Activated T-cell treated with anti-CD3 and anti-CD28 coated beads for 4 hours (primary cell): Measurements from ENCODE around the gene ESD.
"Not testable (repeated sequence)": the region's sequence is repeated elsewhere in the genome, so short reads cannot be mapped to it uniquely, and the experiment has no call there.

Experiments used
- DNase-seq: peaks from one replicate; pipeline ENCODE4 v3.0.0-alpha.2; 2020

ESD gene, protein sequence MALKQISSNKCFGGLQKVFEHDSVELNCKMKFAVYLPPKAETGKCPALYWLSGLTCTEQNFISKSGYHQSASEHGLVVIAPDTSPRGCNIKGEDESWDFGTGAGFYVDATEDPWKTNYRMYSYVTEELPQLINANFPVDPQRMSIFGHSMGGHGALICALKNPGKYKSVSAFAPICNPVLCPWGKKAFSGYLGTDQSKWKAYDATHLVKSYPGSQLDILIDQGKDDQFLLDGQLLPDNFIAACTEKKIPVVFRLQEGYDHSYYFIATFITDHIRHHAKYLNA

DNA sequence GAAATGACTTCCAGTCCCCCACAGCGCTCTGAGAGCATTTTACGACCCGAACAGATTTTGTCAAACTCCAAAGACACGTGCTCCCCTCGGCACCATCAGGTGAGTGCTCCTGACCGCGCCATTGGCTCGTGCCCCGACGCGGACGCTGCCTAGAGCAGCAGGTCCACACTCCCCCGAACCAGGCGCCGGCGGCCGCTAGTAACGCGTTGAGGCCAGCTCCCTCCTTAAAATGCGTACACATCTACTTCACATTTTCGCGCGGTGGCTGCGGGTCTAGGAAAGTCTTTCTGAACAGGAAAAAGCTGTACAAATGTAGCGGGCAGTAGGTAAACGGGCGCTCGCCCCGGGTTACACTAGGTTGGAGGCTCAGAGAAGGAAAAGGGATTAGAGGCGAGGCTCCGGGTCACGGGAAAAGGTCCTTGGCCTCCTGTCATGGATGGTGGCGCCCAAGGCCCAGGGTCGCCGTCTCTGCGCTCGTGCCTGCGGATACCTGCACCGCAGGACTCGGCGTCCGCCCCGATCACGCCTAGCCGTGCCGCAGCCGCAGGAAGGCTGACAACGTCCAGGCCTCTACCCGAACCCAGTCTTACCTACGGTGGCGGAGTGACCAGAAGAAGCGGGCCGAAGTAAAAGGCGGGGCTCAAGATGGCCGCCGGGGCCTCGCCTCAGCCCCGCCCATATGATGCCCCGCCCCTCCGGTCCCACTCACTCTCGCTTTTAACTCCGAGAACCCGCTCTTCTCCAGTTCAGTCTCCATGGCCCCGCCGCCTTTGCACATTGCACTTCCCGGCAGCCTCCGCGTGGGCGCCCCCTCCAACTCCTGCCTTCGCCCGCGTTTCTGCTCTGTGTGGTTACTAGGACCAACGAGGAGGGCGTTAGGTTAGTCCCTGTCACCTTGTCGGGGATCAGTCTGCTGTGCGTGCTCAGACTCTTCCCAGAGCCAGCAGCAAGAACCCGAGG lies at the start of gene ESD:
TSS of gene ESD (minus strand) at position 647 of the 960 bp plus-strand sequence. CDS start 5,748 bp downstream, outside the sequence.
- peak; percentile 93 for DNase-seq

DNA sequence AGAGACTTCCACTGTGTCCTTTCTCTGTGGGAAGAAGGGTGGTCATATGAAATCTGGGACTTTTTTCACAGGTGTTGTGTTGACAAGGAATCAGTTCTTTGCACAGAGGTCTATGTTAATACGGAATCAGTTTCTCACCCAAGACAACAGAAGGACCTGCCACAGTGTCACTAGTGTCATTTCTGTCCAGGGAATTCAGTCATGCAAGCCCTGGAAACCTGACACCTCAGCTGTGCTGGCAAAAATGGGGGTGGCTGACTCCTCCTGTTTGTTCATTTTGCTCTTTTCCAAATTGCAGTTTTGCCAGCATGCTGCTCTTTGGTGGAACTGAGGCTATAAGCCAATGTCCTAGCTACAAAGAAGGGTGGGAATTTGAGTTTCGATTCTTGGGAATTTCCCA lies 49.8 kb upstream of the ESD start:
- DNase-seq = no peak

DNA sequence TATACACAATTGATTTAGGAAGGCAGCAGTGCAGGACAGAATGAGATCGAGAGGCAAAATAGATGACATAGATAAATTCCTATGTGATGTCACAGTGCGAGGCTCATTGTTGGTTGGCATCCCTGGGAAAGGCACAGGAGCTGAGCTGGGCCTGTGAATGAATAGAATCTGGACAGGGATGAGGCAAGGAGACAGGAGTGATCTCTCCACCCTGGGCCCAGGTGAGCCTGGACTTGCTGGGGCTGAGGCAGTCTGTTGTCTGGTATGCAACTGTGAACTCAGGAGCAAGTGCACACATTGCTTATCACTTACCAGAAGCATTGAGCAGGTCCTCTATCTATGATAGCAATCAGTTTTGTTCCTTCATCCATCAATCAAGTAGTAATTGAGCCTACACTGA lies 48.2 kb upstream of the ESD start:
- DNase-seq = no peak

DNA sequence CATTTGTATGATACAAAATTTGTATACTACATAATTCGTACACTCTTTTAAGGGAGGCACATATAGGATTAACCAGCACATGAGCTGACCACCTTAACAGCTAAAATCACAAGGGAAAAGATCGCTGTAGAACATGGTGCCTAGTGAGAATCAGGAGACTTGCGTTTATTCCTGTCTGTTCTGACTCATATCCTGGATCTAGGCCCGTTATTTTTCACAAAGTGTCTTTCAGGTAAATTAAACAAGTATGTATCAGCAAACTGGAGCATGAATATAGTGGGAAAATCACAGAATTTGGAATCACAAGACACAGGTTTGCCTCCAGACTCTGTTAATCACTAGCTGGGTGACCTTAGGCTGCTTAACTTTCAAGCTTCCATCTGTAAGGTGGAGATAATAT lies 47.5 kb upstream of the ESD start:
- DNase-seq = no peak

DNA sequence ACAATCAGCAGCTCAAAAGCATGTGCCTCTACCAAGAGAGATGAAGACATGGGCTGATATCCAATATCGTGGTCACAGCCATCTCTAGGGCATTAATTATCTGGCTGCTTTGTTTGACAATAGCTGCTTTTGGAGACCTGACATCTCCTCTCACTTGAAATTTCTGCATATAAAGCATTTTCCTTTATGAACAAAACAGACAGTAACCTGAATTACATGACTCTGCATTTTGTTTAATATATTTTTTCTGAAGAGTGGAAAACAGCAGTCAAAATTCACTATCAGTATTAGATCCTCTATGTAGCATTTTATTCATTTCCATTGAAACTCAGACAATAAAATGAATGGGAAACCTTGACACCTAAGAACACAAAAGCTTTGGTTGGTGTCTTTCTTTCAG lies 42.4 kb upstream of the ESD start:
- no peak for DNase-seq

DNA sequence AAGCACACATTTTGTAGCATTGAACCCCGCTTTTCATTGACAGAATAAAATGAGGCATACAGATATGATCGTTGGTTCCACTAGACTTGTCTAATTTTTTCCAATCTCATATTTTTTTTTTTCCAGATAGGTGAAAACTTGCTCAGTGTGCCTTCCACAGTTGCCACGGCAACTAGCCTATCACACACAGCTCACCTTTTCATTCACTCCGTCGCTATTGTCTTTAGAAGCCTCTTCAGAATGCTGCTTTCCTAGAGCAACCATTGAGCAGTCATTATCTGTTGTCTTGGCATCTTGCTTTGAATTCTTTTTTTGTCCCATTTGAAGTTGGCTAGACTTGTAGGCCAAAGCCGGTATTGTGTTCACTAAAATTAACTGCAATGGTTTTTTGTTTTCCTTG lies 37.7 kb upstream of the ESD start:
- DNase-seq = no peak

DNA sequence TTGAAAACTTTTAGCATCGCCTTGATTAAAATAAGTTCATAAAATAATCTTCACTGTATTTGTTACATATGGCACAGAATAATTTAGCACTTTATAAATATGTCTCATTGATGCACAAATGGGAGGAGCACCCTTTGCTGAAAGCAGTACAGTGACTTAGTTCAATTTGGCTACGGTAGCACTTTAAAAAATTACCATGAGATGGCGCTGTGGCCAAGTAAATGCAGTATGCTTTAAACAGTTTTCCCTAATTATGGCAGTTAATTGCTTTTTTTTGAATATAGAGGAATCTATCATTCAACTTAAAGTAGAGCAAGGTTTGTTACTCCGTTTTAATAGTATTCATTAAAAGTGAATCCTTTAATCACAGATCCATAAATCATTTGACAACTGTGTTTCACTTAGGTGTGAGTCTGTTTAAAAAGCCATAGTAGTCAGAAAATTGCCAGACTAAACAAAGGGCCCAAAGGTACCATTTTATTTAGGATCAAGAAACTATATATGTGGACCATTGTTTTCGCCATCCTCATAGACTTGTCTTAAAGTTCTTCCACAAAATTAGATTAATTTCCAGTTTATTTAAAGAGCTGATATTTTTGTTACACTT lies 34.7 kb upstream of the ESD start:
- peak; percentile 9 for DNase-seq

DNA sequence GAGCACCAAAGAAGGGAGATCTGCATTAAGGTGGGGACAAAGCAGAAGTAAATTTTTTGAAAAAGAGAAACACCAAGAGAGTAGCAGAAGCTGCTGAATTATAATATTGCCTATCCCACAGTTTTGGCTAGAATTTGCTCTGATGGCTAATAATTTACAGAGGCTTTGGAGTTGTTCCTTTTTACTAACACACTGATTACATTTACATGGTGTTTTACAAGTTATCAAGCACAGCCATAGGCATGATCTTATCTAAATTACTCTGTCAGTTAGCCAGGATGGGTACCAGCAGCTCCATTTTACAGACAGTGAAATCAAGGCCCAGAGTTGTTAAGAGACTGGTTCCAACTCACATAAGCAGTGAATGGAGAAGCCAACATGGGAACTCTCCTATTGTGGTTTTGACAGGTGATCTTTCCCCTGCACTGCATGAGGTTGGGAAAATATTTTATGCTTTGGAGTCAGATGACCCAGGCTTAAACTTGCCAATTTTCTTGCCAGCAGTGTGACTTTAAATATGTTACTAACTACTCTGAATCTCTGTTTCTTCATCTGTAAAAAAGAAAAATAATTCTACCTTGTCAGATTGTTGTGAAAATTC lies 33.5 kb upstream of the ESD start:
- DNase-seq = no peak

DNA sequence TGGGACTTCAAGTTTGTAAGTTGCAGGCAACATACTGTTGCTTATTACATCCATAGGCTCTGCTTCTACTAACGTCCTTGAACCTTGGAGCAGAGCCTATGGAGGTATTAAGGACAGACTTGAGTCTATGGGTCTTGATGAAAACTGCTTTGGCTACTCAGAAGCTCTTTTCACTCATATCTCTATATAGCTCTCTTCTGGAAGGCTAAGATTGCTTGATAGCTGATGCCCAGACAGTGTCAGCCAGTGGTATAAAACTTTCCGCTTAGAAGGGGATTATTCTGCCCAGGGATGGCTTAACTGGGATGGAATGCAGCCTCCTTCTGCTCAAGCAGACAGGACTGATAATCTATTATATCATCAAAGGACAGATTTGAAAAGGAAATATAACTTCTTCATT lies 25.6 kb upstream of the ESD start:
- DNase-seq = no peak

DNA sequence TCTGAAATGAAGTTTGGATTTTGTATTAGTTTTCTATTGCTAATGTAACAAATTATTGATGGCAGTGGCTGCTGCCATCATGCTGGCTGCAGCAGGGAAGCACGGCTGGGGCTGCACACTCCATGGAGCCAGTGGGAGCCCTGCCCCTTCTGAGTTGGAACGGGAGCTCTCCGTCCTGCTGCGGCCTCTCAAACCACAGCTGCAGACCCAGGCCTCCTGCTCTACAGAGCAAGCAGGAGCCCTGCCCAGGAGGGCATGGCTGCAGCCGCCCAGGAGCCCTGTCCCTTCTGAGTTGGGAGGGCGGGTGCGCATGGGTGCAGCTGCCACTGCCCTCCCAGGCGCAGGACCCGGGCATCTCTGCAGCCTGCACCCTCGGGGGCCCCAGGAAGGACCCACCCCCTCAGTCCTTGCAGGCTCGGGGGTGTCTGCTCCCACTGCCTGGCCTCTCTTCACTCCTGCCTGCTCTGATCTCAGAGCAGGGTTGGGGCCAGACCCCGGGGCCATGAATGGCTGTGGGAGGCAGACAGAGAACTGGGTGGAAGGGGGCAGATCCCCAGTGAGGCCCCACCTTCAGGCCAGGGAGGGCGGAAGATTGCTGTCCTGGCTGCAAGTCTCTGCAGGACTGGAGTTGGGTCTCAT lies 21.0 kb upstream of the ESD start:
- DNase-seq = no peak

DNA sequence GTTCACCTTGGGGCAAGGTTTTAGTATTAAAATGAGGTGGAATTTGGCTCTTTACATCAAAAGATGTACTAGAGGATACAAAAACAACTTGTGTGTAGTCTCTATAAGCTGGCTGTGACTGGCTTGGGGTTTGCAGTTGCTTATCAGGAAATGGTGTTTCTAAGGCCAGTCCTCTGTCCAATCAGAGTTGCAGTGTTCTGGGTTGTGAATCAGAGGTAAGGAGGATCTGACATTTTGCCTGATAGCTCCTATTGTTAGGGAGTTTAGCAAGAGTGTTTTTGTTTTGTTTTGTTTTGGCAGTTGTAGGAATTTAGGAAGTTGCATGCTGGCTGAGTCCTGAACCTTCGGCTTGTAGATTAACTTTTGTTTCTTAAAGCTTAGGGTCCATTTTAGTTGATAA lies 20.1 kb upstream of the ESD start:
- DNase-seq = no peak

DNA sequence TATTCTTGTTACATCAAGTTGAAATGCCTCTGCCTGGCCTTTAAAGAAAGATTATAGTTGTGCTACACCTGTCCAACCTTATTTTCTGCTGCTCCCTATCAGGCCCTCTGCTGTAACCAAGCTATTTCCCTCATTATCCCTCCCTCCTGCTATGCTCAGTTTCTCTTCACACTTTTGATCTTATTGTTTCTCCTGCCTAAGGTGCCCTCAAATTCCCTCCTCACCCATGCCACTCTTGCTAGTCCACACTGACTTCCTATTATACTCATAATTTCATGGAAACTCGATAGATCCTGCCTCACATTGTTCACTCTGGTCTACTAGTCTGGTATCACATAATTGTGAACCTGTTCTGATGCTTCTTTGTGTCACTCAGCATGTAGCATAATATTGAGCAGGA lies 19.4 kb upstream of the ESD start:
- no peak for DNase-seq

DNA sequence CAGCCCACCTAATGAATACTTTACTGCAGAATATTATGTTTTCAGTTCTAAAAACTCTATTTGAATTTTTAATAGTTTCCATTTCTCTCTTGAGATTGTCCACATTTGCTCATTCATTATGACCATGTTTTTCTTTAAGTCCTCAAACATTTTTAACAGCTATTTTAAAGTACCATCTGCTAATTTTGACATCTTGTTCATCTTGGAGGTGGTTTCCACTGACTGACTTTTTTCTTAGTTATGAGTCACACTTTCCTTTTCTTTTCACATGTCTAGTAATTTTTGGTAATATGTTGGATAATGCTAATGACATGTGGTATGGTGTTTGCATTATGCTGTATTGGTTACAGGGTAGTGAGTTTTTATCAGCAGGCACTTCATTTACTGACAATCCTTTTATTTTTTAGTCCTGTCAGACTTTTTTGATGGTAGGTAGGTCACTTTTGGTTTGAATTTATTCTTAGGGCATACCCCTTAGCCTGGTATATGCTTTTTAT lies 15.4 kb upstream of the ESD start:
- no peak for DNase-seq

DNA sequence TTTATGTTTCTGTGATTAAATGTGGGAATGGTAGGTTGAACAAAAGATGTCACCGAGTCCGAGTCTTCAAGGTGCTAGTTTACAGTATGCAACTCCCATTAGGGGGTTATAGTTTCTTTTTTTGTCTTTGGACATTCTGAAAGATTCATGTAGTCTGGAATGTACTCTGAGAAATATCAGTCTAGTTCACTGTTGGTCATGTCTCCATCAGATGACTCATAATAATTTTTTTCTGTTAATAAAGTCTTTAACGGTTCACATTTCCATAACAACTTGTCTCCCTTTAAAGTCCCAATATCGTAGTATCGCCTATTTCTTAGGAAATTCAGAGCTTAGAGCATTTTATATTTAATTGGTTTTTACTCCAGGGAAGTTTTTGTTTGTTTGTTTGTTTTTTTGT lies 13.5 kb upstream of the ESD start:
- DNase-seq = no peak

DNA sequence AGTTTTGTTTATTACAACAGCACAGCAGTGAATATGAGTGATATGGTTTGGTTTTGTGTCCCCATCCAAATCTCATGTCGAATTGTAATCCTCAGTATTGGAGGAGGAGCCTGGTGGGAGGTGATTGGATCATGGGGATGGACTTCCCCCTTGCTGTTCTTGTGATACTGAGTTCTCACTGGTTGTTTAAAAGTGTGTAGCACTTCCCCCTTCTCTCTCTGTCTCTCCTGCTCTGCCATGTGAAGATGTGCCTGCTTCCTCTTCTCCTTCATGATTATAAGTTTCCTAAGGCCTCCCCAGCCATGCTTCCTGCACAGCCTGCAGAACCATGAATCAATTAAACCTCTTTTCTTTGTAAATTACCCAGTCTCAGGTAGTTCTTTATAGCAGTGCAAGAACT lies 8.0 kb upstream of the ESD start:
- not testable (repeated sequence) for DNase-seq

DNA sequence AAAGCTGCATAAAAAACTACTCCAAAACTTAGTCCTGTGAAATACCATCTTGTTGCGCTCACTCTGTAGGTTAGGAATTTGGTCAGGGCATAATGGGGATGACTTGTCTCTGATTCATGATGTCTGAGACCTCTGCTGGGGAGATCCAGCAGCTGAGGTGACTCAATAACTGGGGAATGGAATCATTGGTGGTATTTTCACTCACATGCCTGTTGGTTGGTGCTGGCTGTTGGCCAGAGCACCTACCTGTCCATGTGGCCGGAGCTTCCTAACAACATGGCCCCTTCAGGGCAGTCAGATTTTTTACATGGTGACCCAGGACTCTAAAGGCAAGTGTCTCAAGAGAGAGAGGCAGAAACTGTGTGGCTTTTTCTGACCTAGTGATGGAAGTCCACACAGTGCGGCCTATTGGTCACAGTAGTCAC lies 7.4 kb upstream of the ESD start:
- DNase-seq = no peak

DNA sequence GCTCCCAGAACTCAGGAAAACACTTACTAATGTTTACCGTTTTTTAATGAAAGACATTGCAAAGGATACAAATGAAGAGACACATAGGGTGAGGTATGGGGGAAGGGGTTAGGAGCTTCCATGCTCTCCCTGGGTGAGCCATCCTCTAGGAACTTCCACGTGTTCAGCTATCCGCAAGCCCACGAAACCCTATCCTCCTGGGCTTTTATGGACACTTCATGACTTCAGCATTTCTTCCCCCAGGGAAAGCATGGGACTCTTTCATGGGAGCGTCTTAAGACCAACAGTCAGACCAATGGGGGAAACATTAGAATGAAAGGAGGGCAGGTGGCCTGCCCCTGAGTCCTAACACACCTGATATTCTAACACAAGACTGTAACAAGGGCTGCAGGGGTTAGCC lies 6.6 kb upstream of the ESD start:
- no peak for DNase-seq

DNA sequence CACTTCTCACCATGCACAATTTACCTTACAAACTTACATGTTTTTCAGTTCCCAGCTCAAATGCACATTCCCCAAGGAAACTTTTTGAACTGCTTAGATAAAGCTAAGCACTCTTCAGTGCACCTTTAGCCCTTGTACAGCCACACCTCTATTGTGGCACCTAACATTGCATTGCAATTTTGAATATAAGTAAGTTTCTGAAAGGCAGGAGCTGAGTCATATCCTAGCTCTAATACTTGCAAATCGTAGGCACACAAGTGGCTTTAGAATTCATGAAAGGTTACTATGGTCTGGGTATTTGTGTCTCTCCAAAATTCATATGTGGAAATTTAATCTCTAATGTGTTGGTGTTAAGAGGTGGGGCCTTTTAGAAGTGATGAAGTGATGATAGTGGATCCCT lies 4.9 kb upstream of the ESD start:
- no peak for DNase-seq

DNA sequence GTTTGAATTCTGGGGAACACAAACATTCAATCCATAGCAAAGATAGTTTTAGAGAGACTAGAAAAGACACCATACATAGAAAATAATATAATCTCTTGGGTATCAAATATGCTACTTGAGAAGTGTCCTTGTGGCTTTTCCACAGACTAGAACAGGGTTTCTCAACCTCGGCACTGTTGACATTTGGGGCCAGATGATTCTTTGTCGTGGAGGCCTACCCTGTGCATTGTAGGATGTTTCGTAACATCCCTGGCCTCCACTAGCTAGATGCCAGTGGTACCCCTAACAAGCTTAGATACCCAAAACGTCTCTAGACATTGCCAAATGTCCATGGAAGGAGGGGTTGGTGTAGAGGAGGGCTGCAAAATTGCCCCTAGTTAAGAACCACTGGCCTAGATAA lies 2.2 kb upstream of the ESD start:
- no peak for DNase-seq

DNA sequence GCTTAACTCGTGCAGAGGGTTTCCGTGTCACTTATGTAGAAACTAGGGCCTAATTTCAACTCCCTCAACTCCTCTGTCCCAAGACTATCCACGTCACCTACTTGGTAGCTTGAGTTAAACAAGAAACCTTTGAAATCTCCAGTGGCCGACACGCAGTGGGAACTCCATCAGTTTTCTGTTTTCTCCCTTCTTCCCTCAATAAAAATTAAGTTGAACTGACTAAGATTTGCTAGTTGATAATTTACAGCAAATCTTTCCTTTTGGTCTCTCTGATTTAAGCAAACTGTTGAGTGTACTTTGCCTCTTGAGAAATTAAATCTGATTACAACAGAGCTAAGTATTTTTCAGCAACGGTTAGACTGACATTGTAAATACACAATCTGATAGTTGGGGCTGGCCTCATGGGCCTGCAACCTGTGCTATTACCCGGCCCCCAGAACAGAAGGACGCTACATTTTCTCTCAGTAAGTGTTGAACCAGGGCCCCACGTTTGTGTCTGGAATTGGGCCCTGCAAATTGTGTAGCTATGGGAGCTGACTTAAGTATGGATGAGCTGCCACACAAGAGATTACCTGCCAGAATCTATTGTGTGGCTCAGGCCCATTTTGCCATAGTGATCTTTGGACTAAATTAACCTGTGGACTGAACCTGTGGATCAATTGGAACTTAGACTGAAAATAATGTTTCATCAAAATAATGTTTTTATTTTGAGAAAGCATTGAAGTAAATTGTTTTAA lies 708 bp upstream of the ESD start:
- no peak for DNase-seq

DNA sequence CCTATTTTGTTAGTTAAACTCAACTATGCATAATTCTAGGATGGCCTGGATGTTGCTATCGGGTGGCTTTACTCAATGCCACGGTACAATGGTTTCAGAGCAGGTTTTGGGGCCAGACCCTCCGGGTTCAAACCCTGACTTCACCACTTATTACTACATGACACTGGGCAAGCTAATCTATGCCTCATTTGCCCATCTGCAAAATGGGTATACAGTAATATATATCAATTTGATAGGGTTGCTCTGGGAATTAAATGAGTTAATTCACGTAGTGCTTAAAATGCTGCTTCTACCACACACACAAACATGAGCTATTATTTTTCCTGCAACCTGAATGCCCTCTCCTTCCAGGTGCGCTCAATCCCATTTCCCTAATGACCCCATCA lies 839 bp downstream of the ESD start:
- DNase-seq = no peak

DNA sequence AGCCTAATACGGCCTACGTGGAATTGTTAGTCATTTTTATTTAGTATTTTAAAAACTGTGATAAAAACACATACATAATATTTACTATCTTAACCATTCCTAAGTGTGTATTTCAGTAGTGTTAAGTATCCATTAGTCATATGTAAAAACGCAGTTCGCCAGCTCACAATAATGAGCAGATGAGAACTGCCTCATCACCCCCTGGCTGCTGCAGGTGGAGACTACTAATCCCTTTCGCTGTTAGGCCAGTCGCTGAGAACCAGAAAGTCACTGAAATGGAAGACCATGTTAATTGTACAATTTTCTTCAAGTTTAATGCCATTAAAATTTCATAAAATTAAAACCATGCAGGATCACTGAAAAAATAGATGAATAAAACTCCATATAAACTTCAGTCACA lies 1.6 kb downstream of the ESD start:
- DNase-seq = no peak
